Measurements from ENCODE around the gene STK32A.

The STK32A gene

GRCh38 chr5:147267082-147267832, 32.4 kb downstream of the STK32A start:
- no peak for DNase-seq

GRCh38 chr5:147276497-147276896, 41.7 kb downstream of the STK32A start:
- DNase-seq: no peak

- DNase-seq: no peak
These were observed 51.5 kb downstream of the STK32A start for GRCh38 chr5:147286296-147286695.

- DNase-seq: no peak
These were observed 52.3 kb downstream of the STK32A start for GRCh38 chr5:147287110-147287509.

- DNase-seq: no peak
These were observed 55.4 kb downstream of the STK32A start for GRCh38 chr5:147290261-147290660.

GRCh38 chr5:147303251-147303650, 68.4 kb downstream of the STK32A start:
- no peak for DNase-seq

GRCh38 chr5:147303976-147304375, 69.2 kb downstream of the STK32A start:
- DNase-seq: no peak

- DNase-seq: no peak
These were observed 70.3 kb downstream of the STK32A start for GRCh38 chr5:147305147-147305546.

GRCh38 chr5:147306351-147306750, 71.5 kb downstream of the STK32A start:
- DNase-seq: no peak

- no peak for DNase-seq
These were observed 72.3 kb downstream of the STK32A start for GRCh38 chr5:147307170-147307569.

GRCh38 chr5:147309621-147310020, 74.8 kb downstream of the STK32A start:
- no peak for DNase-seq

- no peak for DNase-seq
These were observed 75.4 kb downstream of the STK32A start for GRCh38 chr5:147310059-147310704.

GRCh38 chr5:147317978-147318684, 83.3 kb downstream of the STK32A start:
- no peak for DNase-seq

GRCh38 chr5:147321569-147321968, 86.7 kb downstream of the STK32A start:
- DNase-seq: no peak

GRCh38 chr5:147327421-147327820, 92.6 kb downstream of the STK32A start:
- DNase-seq: no peak

GRCh38 chr5:147327905-147328304, 93.1 kb downstream of the STK32A start:
- DNase-seq: no peak

GRCh38 chr5:147332658-147333057, 97.8 kb downstream of the STK32A start:
- no peak for DNase-seq

GRCh38 chr5:147336876-147337275, 102.0 kb downstream of the STK32A start:
- no peak for DNase-seq

- no peak for DNase-seq
These were observed 104.5 kb downstream of the STK32A start for GRCh38 chr5:147339313-147339712.

- DNase-seq: no peak
These were observed 106.1 kb downstream of the STK32A start for GRCh38 chr5:147340941-147341340.

GRCh38 chr5:147341345-147341744, 106.5 kb downstream of the STK32A start:
- DNase-seq: no peak

- DNase-seq: no peak
These were observed 110.0 kb downstream of the STK32A start for GRCh38 chr5:147344861-147345260.

- no peak for DNase-seq
These were observed 111.3 kb downstream of the STK32A start for GRCh38 chr5:147346006-147346561.

- no peak for DNase-seq
These were observed 113.2 kb downstream of the STK32A start for GRCh38 chr5:147348046-147348445.

Measured in CD4-positive, alpha-beta T cell treated with Interleukin-4 for 4 hours (primary cell).